ENCODE measurements around the gene TBL3. TPM values are rescaled to one million over a fixed set of nuclear protein-coding genes. Genes with fewer than 3 reads are reported as not detected.

The TBL3 gene
- total and polyA plus RNA-seq, 9 of the 15 experiments (the other 6 are each of a cell fraction or from before 2014, with no cell fraction given): 0.97 to 117 (median 24.5) TPM

DNA sequence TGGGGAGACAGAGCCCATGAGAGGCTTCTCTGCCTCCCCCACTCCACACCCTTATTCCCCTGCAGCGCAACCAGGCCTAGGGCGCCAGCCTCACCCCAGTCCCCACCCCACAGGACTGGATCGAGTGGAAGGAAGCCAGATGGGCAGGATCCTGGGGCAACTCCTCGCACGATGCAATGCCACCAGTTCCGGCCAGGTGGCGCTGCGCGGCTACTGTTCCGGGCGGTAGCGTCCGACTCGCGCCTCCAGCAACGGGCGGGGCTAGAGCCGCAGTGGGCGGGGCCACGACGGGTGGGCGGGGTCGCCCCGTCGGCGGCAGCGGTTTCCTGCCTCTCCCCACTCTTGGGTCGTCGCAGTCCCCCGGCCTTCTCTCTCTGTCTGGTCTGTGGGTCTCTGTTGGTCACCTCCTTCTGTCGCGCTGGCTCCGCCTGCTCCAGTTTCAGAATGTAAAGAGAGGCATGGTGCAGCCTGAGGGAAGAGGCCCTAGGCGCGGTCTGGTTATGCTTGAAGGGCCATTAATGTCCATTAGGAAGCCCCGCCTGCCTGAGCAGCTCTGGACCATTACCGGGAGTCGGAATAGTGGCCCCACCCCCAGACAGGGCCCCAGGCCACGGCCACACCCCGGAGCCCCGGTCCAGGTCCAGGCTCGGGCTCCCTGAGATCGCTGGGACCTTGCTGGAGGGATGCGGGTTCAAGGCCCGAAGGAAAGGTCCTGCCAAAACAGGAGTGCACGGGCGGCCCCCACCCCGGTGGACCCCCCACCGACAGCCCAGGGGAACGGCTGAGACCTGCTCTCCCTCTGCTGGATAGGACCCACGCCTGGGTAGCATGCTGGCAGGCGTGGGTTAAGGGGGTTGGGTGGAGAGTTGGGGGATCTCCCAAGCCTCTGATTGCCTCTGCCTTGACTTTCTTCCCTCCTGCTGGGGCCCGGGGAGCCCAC, 51.5 kb downstream of the TBL3 start (continued):
- TF ChIP-seq TEAD4 (IDR thresholded peaks at IDR 0.05; ENCODE audit: low read length) (no peak), TEAD4 (CRISPR knock-in tag; IDR thresholded peaks at IDR 0.05; ENCODE audit: borderline replicate concordance) (no peak), ZNF184 (CRISPR knock-in tag; IDR thresholded peaks at IDR 0.05) (no peak), BRCA1 (IDR thresholded peaks at IDR 0.05) (no peak), BRCA1 (CRISPR knock-in tag; IDR thresholded peaks at IDR 0.05) (no peak), ZNF311 (CRISPR knock-in tag; IDR thresholded peaks at IDR 0.05) (no peak), AFF4 (CRISPR knock-in tag; IDR thresholded peaks at IDR 0.05) (no peak), GATAD2B (IDR thresholded peaks at IDR 0.05; ENCODE audit: borderline replicate concordance) (no peak), EHMT2 (IDR thresholded peaks at IDR 0.05) (no peak), IFI16 (CRISPR knock-in tag; IDR thresholded peaks at IDR 0.05) (no peak), SMARCA5 (IDR thresholded peaks at IDR 0.05) (no peak), ZBED1 (IDR thresholded peaks at IDR 0.05) (no peak)
- TF ChIP-seq, protein P1, sequence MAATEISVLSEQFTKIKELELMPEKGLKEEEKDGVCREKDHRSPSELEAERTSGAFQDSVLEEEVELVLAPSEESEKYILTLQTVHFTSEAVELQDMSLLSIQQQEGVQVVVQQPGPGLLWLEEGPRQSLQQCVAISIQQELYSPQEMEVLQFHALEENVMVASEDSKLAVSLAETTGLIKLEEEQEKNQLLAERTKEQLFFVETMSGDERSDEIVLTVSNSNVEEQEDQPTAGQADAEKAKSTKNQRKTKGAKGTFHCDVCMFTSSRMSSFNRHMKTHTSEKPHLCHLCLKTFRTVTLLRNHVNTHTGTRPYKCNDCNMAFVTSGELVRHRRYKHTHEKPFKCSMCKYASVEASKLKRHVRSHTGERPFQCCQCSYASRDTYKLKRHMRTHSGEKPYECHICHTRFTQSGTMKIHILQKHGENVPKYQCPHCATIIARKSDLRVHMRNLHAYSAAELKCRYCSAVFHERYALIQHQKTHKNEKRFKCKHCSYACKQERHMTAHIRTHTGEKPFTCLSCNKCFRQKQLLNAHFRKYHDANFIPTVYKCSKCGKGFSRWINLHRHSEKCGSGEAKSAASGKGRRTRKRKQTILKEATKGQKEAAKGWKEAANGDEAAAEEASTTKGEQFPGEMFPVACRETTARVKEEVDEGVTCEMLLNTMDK (IDR thresholded peaks at IDR 0.05; ENCODE audit: borderline replicate concordance, insufficient read depth, low read depth, low read length, poor library complexity, severe bottlenecking): peak; percentile 16
